NK-92 (cell line): ENCODE results near the gene PPP2R5A.
"Not testable (repeated sequence)": the region's sequence is repeated elsewhere in the genome, so short reads cannot be mapped to it uniquely, and the experiment has no call there.

Source experiments
- DNase-seq: peaks from one replicate; lab custom pipeline; 2025; ENCODE audit not compliant: unreplicated experiment; lab: John Stamatoyannopoulos, UW

Gene PPP2R5A

DNA sequence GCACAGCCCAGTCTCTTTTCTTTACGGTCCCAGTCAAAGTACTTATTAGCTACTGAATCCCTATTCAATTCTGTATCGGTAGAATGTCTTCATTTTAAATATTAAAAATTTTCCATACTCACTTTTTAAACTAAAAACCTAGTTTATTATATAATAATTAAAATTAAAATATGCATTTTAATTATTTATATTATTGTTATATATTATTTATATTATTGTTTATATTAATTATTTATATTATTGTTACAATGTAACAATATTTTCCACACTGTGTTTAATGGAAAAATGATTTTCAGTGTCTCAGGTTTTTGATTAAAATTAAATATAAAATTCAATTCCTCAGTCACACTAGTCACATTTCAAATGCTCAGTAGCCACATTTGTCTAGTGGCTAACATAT, 18.2 kb upstream of the PPP2R5A start:
- no peak for DNase-seq

DNA sequence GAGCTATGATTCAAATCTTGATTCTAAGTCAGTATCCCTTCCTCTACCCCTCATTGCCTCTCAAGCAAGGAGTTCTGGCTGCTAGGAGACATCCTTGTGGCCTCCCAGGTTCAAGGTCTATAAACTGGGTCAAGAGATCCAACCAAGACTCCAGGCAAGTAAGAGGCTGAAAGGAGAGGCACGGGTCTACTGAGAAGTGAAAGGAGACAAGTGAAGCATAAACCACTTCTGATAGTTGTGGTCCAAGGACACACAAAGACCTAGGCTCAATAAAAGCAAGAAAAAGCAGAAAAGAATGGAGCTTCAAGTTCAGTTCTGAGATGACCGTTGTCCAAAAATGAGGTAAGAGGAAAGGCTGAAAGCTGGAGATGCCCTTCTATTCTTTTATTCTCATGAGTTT, 17.8 kb upstream of the PPP2R5A start:
- no peak for DNase-seq

DNA sequence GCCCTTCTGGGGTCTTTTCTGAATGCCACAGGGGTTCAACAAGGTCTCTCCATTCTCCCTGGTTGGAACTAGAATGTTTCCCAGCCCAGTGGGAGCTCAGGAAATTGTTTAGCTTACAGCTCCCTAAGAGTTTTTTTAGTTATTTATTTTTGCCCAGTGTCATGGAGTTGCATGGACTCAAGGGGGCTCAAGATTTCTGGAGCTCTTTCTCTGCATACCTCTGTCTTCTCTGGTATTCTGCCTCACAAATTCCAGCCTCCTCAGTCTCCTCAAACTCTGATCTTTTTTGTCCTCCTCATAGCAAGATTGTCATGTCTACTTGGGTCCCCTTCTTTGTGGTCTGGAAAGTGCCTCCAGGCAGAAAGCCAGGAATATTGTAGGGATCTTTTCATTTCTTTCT, 15.9 kb upstream of the PPP2R5A start:
- no peak for DNase-seq

DNA sequence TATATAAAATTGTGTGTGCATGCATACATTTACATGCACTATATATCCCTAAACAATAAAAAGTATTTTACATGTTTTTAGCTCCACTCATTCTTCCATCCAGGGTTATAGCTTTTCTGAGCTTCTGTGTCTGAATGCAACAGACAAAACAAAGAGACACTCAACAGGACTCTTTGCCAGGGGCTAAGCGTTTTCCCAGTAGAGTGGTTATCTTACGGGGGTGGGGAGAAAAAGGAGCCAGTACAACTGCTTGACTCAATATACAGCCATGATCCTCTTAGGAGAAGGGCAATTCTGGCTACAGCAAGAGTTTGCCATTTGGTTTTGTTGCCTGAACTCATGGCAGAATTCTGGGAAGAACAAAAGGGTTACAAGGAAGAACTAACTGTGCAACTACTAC, 14.6 kb upstream of the PPP2R5A start:
- no peak for DNase-seq

DNA sequence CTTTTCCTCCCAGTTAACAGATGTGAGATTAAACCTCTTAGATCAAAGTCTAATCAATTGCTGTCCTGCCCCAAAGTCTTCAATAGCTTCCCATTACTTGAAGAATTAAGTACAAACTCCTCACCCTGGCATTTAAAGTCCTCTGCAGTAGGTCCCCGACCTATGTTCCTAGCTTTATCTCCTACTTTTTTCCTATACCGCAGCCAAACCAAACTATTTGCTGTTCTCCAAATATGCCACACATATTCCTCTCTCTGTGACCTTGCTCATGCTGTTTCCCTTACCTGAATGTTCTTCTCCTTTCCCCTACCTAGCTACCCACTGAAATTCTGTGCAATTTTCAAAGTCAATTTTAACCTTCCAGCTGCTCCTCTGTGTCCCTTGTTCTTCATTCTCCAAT, 14.0 kb upstream of the PPP2R5A start:
- DNase-seq, result no peak

DNA sequence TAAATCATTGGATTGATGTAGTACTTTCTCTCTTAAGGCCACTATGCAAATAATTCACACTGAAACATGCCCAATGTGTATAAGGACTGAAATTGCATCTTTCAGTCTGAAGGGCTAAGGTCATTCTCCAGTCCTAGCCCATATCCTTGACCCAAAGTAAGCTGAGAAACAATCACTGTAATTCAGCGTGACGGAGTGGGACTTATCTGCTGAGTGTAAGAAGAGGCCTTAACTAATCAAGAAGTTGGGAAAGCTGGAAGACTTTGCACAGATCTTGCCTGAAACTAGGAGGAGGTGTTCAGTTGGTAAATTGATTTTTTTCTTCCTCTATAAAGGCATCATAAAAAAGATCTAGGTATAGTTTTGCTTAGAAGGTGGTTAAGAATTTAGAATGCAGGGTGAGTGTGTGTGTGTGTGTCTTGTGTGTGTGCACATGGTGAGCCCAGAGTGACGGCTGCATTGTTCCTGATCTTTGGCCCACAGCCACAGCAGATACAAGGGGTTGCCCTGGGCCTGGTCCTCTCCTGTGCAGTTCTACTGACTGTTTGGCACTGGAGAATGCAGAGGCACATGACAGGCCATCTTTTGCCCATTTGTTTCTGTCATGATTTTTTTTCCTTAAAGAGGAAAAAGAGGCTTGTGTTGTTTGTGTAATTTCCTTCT, 13.3 kb upstream of the PPP2R5A start:
- DNase-seq, result no peak

DNA sequence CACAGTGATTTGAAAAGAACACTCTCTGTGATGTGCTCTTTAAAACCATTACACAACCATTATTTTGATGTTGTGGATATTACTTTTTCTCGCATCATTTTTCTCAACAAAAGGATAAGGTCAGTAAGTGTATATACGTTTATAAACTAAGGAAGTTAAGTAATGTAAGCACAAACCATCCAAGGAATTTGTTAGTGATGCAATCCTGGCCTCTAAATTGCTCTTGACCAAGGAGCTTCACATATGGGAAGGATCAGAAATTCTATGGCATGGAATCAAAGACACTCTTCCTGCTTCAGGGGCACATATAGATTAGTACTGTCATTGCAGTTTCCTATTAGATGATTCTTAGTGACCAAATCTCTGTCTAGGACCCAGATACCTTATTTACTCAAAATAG, 3.6 kb upstream of the PPP2R5A start:
- no peak for DNase-seq

DNA sequence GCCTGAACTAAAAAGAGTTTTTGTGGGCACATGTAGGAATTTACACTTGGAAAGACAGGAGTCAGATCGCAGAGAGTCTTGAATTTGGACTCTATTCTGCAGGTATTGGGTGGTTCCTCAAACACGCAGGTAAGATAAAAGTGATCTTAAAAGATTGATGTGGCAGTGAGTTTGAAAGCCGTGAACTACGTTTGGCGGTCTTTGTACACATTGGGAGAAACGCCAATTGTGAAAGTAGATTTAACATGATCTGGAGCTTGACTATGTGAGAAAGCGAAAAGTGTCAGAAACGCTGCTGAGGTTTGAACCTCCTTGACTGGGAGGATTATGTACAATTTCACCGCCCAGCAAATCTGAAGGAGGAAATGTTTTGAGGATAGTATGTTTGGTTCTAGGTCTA, 1.5 kb upstream of the PPP2R5A start:
- DNase-seq, result no peak

DNA sequence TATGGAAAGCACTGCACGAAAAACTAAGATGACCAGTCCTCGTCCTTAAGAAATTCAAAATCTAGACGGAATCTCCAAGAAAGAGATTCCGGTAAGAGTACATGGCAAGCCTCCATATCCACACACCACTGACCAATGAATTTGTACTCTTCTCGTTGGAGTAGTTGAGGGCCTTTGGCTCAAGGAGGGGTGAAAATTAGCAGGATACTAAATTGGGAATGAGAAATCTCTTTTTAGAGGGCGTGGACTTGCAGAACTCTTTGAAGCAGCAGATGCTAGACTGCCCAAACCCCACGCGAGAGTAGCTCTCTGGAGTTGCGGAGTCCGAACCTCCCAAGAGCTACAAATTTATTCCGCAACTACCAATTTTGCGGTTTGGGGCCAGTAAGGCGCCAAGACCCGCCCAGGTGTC, 872 bp upstream of the PPP2R5A start:
- DNase-seq, result no peak

DNA sequence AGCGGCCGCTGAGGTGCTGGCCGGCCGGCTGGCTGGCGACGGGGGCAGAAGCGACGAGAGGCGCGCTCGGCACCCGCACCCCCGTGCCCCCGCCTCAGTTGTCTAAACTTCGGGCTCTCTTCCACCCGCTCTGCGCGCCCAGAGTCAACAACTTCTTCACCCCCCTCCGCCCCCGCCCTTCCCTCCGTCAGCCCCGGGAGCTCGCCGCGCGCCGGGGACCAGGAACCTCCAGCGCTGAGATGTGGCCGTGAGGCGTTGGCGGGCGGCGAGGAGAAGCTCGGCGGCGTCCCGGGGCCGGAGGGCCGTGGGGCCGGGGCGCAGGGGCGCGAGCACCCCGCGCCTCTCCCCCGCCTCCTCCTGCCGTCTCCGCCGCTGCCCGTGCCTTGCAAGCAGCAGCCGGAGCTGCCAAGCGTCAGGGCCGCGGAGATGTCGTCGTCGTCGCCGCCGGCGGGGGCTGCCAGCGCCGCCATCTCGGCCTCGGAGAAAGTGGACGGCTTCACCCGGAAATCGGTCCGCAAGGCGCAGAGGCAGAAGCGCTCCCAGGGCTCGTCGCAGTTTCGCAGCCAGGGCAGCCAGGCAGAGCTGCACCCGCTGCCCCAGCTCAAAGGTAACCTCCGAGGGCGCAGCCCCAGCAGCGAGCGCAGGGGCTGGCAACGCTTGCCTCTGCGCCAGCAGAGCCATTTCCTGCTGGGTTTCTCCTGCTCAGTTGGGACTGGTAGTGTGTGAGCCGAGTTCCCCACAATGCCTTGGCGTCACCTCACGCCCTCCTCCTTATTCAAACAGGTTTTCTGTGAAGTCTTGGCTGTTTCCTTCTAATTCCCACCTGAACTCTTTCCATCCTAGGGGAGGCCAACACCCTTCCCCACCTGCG, 710 bp downstream of the PPP2R5A start:
- DNase-seq, result peak; percentile 17

DNA sequence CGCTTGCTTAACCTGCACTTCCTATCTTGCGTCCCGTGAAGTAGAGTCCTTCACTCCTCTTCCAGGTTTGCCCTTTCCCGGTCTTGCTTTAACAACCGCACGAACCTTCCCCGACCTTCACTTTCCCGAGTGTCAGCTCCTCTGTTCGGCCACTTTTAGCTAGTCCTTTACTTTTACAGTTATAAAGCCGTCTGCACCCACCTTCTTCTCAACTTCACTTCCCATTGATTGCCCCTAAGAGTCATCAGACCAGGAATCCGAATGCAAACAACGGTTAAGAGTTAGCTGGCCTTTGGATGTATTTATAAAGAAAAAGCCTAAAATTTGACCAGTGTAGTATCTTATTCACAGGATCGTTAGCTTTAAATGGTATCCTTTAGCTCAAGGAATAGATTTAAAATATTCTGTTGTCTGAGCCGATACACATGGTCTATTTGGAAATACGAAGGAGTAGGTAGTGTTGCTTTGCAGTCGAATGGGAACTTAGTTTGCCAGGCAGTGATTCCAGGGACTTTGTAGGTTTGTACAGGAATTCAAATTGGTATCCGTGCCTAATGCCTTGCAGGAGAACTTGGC, 1.4 kb downstream of the PPP2R5A start:
- DNase-seq, result no peak

DNA sequence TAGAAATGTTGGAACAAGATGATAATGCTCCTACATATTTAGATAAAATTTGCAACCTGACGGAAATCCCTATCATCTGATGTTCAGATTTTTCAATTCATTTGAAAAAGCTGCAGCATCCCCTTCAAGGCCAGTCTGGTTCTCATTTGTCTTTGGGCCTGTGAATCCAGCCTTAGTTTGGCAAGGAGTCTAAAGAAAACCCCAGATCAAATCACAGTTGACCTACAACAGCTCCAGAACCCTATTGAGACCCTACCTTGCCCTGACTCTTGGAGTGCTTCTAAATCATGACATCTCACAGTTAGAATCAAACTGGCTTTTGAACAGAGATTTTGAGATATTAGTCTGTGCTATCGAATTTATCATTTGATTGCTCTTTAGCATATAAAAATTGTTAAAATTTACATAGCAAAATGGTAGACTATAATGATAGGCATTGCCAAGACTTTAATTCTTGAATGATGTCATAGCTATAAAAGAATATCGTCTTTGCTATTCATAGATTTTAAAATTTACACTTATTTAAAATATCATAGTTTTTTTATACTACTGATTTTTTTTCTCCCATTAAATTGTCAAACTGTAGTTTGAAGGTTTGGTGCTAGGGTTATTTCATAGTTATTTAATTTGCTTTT, 2.2 kb downstream of the PPP2R5A start:
- no peak for DNase-seq

DNA sequence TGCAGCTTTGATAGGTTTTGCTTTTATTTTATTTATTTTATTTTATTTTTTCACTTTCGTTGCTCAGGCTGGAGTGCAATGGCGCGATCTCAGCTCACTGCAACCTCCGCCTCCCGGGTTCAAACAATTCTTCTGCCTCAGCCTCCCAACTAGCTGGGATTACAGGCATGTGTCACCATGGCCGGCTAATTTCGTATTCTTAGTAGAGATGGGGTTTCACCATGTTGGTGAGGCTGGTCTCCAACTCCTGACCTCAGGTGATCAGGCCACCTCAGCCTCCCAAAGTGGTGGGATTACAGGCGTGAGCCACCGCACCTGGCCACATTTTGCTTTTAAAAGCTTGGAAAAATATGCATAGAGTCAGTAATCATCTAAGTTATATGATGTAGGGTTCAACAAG, 2.8 kb downstream of the PPP2R5A start:
- not testable (repeated sequence) for DNase-seq

DNA sequence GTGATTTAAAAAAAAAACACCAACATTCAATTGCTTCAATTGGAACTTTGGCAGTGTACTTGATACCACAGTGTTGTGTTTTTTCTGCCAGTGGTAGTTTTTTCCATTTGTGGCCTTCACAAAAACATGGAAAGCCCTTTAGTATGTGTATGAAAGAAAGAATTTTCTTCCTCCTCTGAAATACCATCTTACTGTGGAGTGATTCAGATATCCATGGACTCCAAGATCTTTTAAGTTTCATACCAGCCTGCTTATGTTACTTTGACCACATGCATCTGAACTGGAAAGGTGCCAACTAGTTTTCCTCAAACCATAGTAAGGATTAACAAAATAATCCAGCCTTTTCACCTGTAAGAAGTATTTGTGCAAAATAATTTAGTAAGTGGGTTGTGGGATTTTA, 3.4 kb downstream of the PPP2R5A start:
- no peak for DNase-seq

DNA sequence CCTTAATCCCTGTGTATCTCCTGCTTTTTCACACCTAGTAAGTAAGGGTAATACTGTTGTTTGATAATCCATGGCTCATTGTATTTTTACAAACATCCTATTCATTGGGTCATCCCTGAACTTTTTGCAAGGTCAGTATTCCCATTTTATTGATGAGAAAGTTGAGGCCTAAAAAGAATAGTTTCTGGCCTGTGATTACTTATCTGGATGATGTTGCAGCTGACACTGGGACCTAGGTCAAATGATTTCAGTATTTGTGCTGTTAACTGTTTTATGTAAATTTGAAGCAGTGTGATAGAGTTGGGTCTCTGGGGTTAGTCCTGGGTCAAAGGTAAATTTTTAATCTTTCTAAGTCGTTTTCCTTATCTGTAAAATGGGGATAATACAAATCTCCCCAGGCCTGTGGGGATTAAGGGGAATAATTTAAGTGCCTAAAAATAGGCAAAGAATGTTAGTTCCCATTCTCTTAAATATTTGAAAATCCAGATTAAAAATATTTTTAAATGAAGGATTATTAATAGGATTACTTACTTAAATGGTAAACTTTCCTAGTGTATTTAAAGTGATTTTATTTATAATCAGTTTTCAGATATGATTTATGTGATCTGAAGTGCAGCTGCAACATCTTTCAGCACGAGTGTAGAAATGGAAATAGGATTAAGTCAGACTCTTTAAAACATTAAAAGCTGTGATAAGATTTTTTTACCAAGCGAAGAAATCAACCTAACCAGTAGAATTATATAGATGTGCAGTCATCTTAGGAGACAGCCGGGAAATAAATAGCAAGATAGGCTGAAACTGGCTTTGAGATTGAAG, 4.3 kb downstream of the PPP2R5A start:
- DNase-seq, result no peak

DNA sequence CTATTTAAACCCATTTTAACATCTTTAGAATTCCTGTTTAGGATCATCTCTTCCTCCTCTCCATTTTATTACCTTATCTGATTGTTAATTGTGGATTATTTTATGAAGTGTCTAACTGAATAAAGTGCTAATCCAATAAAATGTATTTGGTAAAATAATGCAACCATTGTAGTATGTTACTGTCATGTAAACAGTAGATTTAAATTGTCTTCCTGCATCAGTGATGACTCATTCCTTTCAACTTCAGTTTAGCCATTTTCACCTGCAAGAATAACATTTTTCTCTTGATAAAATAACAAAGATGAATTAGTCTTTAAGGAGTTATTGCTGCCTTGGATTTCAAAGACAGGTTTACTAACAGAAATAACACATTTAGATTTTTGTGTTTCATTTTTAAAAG, 5.4 kb downstream of the PPP2R5A start:
- no peak for DNase-seq

DNA sequence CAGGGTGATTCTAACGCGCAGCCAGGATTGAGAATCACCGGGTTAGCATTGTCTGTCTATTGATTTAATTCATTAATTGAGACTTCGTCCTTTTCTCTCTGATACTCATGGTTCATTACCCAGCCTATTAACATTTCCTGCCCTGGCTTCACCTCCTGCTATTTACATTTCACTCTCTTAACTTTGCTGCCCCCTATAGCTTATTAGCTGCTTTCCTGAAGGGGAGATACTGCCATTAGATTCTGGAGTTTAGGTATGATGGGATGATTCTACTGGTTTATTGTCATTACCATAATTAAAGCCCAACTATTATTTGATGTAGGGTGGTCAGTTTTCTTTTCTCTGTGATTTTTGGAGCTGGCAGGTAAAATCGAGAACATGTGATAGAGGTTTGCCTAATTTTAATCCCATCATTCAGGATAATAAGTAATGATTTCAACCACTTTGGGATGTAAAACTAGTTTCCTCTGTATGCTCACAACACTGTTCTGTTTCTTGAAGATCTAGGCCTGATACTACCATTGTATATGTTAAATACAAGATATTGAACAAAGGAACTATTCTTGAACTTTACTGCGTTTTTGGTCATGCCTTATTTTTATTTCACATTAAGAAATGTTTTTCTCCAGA, 6.4 kb downstream of the PPP2R5A start:
- no peak for DNase-seq

DNA sequence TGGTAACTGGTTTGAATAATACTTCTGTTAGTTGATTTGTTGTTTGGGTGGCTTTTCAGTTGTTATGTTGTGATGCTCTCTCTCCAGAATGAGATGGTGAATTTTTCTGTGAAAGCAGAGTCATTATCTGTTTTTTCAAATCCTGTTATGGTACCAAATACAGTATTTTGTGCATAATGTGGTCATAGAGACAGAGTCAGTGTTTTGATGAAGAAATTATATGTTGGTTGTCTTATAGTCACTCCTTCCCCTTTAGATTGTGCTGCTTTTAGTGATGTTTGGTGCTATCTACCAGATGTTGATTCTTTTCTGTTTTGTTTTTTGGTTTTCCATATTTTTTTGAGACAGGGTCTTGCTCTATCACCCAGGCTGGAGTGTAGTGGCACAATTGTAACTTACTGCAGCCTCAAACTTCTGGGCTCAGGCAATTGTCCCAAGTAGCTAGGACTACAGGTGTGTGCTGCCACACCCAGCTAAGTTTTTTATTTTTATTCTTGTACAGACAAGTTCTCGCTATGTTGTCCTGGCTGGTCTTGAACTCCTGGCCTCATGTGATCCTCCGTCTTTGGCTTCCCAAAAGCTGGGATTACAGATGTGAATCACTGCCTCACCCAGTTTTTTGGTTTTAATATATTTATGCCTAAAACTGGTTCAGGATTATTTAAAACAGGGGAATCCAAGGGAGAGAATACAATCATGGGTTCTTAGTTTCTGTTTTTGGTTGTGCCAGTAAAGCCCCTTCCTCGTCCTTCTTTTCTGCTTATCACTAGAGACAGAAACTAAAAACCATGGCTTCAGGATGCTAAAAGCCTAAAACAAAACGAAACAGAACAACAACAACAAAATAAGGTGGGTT, 7.3 kb downstream of the PPP2R5A start:
- DNase-seq, result no peak

DNA sequence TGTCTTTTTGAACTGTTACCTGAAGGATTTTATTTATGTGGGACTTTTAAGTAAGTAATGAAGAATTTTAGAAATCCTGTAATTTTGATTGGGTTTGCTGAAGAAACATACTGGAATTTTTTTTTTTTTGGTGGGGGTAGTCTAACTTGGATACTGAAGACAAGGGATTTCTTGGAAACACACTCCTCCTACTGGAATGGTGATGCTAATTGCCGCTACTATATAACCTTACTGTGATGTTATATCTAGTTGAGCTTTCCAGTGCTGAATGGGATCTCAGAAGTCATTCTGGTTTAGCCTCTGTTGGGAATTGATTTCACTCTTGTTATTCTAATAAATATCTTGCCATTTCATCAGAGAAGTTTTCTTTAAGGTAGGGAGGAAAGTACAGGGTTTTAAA, 8.4 kb downstream of the PPP2R5A start:
- DNase-seq, result no peak

DNA sequence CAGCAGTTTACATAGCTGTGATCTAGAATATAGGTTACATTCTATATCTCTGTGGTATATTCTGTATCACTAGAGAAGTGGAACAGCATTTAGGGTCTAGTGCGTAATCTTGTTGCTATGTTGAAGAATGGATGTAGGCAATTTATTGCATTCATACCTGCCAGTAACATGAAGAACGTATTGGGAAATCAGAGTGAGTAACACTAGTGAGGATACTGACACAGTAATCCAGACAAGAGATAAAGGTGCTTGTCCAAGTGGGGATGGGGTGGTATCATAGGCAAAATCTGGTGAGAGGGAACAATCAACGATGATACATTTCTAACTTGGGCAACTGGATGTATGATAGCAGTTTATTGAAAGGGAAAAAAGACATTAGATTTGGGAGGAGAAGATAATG, 9.8 kb downstream of the PPP2R5A start:
- DNase-seq, result no peak
